Tibial nerve (tissue), 4 donors: Measurements from ENCODE around the gene CD74.

Experiments
- EP300 ChIP-seq, 2 donors: sonication (generic); formaldehyde crosslinking; IDR thresholded peaks; one replicate each; pipeline ENCODE4 v1.6.1; 2017; ENCODE audit warnings: antibody characterized with exemption in 2 of 2, mild to moderate bottlenecking in 1 of 2
- POLR2A ChIP-seq, 2 donors: fragments of 450-650 bp; IDR thresholded peaks; one replicate each; pipeline ENCODE4 v1.6.1; 2017; ENCODE audit warnings: antibody characterized with exemption in 2 of 2, mild to moderate bottlenecking in 2 of 2, moderate library complexity in 2 of 2
- TF ChIP-seq, protein P1 (sequence below), 5 experiments: fragments of 200-600 bp in 3 of 5; fragments of 450-650 bp in 2 of 5; sonication (generic) in 3 of 5; IDR thresholded peaks; one replicate each; pipeline ENCODE4 v1.5.1; 2016 to 2019; ENCODE audit warnings: antibody characterized with exemption in 5 of 5, mild to moderate bottlenecking in 3 of 5, moderate library complexity in 2 of 5

DNA sequence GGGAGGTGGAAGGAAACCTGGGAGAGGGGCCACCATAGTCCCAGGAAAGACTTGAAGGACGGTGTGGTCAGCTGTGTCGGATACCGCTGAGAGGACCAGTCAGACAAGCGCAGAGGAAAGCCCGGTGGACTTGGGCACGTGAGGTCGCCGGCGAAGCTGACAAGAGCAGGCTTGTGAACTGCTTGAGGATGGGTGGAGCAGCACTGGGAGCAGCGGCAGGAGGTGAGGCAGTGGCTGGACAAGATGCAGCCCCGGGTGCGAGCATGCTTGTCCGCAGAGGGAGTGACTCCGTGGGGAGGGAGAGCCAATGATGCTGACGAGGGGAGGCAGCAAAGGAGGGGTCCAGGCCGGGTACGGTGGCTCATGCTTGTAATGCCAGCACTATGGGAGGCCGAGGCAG lies 18.3 kb upstream of the CD74 start:
- TF ChIP-seq, protein P1, sequence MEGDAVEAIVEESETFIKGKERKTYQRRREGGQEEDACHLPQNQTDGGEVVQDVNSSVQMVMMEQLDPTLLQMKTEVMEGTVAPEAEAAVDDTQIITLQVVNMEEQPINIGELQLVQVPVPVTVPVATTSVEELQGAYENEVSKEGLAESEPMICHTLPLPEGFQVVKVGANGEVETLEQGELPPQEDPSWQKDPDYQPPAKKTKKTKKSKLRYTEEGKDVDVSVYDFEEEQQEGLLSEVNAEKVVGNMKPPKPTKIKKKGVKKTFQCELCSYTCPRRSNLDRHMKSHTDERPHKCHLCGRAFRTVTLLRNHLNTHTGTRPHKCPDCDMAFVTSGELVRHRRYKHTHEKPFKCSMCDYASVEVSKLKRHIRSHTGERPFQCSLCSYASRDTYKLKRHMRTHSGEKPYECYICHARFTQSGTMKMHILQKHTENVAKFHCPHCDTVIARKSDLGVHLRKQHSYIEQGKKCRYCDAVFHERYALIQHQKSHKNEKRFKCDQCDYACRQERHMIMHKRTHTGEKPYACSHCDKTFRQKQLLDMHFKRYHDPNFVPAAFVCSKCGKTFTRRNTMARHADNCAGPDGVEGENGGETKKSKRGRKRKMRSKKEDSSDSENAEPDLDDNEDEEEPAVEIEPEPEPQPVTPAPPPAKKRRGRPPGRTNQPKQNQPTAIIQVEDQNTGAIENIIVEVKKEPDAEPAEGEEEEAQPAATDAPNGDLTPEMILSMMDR (IDR thresholded peaks at IDR 0.05), result no peak
- TF ChIP-seq POLR2A (IDR thresholded peaks at IDR 0.05), result no peak
- no peak for TF ChIP-seq EP300 (IDR thresholded peaks at IDR 0.05)
